NCI-H1930 (cell line): Measurements from ENCODE around the gene PCMTD2.
"Not testable (repeated sequence)": the region's sequence is repeated elsewhere in the genome, so short reads cannot be mapped to it uniquely, and the experiment has no call there.

ENCODE experiments used
- DNase-seq, 2 experiments: peaks; one replicate each; lab custom pipeline; 2025; lab: John Stamatoyannopoulos, UW

Gene PCMTD2

GRCh38 chr20:64224351-64225170, 31.0 kb upstream of the PCMTD2 start:
- DNase-seq, result no peak

DNA sequence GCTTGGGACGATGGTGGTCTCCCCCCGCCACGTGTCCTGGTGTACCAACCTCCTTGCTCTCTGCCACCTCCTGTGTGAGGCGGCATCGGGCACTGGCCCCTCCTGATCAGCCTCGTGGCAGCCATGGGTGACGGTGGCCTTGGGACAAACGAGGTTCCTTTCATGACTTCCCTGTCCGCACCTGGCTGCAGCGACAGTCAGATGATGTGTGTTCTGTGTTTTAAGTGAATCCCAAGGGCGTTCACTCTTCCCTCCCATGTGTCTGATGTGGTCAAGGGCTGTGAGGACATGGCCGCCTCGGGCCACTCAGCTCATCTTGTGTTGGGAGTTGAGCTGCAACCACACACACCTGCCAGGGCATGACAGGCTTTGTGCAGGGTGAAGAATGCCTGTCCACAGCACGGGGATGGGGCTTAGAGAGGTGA, 30.4 kb upstream of the PCMTD2 start:
- DNase-seq, result no peak

DNA sequence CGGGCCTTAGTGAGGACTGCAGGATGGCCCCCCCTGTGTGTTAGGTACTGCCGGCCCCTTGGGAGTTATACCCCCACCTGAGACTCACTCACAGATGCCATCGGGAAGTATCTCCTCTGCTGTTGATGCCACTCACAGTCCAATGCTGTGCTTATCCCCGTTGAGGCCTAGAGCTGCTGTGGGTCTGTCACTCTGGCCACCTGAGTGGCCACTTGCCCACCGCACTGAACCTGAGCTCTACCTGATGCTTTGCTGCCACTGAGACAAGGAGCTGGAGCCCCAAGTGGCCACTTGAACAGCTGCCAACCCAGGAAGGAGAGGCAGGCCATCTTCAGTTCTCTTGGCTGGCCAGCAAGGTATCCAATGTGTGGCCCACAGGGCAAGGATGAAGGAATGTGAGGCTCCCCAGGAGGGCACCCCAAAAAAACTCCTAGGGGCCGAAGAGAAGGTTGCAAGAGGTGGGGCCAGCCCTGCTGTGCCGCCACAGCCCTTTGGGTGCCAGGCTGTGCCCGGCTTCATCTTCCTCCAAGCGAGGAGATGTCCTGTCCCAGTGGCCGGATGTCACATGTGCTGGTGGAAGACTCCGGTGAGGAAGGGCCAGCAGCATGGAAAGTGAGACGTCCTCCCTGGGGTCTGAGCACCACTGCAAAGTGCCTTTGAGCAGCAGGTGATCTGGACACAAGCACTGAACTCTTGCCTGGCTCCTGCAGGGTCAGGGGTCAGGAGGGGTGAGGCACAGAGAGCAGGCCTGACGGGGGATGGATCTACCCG, 29.5 kb upstream of the PCMTD2 start:
- DNase-seq, result no peak

DNA sequence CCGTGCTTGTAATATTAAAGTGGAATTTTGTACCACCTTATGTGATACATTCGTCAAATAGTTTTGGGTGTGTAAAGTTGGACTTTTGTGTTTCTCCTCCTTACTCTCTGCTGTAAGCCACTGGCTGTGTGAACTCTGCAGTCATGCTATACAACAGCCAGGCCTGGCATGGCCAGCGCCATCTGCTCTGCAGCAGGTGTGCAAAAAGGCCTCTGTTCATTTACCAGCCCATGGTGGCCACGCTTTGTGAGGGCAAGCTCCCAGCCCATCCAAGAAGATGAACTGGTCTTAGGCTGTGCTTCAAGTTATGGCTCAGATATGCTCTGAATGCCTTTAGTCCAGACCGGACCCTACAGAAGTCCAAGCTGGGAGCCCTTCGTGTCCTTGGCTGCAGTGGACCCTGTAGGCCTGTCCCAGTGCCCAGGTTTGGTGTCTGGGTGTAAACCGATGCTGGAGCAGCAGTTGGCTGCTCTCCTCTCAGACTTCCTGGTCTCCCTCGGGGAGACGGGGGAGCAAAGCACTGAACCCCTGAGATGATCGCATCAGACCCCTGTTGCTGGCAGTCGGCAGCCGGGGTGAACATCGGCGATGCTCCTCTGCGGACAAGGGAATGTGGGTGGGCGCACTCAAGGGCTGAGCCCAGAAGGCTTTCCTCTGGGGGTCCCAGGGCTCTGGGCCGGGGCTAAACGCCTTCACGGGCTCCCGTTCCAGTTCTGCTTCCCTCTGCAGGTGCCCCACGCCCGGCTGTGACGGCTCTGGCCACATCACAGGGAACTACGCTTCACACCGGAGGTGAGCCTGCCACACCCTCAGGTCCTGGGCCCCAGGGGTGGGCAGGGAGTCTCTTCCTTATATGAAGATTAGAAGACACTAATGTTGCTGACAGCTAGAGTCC, 28.6 kb upstream of the PCMTD2 start:
- DNase-seq, result no peak

- no peak for DNase-seq
Measured at GRCh38 chr20:64228086-64228653, 27.4 kb upstream of the PCMTD2 start.

DNA sequence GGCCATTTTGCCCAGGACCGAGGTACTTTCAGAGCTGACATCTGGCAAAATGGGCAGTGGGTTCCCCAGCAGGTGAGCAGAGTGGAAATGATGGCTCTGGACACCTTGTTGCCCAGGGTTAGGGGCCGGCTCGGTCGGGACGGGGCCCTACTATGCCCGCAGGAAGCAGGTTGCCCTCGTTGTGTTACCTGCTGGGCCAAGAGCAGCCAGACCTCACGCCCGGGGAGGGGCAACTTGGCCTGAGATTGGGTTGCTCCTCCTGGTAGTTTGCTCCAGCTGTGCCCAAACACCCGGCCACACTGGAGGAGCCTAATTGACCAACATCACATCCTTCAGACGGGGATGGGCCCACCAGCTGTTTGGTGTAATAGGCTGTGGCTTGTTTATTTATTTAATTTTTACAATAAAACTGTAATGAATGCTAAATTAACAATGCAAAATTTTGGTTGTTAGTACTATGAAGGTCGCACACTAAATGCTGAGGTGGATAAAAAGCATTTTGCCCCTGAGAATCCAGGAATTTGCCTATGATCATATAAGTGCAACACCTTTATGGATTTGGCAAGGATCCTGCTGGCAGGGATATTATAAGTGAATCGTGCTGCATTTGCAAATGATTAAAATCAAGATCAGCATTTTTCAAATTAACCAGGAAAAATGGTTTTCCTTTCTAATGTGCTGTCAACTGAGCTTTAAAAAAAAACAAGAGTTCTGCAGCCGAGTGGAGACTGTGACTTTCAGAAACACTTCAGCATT, 26.6 kb upstream of the PCMTD2 start:
- DNase-seq, result no peak

- DNase-seq, result no peak
Measured at GRCh38 chr20:64229507-64230061, 26.0 kb upstream of the PCMTD2 start.

- DNase-seq, result no peak
Measured at GRCh38 chr20:64230461-64231145, 24.9 kb upstream of the PCMTD2 start.

DNA sequence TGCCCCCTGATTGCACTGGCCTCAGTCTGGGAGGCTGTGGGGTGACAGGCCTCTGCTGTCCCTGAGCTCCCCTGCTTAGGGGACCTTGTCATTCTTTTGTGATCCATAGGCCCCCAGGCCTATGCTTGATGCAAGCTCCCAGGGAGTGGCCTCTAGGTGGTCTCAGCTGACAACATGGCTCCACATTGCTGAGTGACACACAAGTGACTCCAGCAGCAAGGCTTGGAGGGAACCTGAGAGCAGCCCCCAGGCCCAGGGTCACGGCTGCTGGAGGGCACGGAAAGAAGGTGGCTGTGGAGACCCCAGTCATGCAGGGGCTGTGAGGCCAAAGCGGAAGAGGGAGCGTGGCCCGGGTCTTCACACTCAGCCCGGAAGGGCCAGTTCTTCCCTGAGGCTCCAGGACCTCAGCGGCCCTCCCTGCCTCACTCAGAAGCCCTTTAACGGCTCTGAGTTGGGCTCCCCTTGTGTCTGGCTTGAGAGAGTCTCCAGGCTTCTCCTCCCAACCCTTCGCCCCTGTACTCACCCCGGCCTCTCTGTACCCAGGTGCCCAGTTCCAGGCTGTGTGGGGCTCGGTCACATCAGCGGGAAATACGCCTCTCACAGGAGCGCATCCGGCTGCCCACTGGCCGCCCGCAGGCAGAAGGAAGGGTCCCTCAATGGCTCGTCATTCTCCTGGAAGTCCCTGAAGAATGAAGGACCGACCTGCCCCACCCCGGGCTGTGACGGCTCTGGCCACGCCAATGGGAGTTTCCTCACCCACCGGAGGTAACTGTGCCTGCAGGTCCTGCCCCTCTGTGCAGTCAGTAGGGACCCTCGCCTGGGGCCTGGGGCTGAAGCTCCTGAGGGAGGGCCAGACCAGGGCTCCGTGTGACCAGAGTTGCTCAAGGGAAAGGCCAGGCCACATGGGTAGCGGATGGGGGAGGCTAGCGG, 23.7 kb upstream of the PCMTD2 start:
- DNase-seq, result no peak

GRCh38 chr20:64232794-64233193, 22.8 kb upstream of the PCMTD2 start:
- DNase-seq, result no peak

GRCh38 chr20:64233725-64234124, 21.8 kb upstream of the PCMTD2 start:
- DNase-seq, result no peak

DNA sequence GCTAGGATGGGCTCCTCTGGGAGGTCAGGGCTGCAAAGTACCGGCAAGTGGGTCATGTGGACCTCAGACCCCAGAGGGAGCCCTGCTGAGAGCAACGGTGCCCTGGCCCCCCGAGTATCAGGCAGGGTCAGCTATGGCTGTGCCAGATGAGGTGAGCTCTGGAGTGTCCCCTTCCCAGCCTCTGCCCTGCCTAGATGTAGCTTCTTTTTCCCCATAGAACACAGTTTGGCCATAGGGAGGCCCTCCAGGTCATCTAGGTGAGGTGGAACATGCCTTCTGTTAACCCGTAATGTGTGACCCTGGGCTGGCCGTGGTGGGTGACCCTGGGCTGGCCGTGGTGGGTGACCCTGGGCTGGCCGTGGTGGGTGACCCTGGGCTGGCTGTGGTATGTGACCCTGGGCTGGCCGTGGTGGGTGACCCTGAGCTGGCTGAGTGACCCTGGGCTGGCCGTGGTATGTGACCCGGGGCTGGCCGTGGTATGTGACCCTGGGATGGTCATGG, 21.2 kb upstream of the PCMTD2 start:
- DNase-seq, result no peak

DNA sequence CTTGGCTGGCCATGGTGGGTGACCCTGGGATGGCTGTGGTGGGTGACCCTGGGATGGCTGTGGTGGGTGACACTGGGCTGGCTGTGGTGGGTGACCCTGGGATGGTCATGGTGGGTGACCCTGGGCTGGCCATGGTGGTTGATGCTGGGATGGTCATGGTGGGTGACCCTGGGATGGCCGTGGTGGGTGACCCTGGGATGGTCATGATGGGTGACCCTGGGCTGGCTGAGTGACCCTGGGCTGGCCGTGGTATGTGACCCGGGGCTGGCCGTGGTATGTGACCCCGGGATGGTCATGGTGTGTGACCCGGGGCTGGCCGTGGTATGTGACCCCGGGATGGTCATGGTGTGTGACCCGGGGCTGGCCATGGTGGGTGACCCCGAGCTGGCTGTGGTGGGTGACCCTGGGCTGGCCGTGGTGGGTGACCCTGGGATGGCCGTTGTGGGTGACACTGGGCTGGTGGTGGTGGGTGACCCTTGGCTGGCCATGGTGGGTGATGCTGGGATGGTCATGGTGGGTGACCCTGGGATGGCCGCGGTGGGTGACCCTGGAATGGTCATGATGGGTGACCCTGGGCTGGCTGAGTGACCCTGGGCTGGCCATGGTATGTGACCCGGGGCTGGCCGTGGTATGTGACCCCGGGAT, 20.5 kb upstream of the PCMTD2 start:
- DNase-seq, result not testable (repeated sequence)

DNA sequence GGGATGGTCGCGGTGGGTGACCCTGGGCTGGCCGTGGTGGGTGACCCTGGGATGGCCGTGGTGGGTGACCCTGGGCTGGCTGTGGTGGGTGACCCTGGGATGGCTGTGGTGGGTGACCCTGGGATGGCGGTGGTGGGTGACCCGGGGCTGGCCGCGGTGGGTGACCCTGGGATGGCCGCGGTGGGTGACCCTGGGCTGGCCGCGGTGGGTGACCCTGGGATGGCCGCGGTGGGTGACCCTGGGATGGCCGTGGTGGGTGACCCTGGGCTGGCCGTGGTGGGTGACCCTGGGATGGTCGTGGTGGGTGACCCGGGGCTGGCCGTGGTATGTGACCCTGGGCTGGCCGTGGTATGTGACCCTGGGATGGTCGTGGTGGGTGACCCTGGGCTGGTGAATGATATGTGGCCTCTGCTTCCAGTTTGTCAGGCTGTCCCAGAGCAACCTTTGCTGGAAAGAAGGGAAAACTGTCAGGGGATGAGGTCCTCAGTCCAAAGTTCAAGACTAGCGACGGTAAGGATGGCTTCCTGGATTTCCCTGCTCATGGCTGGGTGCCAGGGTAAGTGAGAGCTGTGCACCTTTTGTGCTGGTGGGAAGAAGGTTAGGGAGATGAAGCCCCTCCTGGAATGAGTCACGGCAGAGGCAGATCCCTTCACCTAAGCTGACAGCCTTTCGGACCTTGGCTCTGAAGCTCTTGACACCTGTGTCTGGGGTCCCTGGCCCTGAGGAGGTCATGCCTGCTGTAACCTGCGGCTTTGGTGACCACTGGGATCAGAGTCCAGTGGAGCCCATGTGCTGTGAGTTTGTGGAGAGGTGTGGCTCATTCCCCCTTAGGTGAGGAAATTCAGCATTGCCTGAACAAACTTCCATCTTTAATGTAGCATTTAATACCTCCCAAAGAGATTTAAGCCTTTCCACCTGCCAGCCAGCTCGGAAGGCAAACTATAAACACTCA, 19.1 kb upstream of the PCMTD2 start:
- DNase-seq, result no peak

DNA sequence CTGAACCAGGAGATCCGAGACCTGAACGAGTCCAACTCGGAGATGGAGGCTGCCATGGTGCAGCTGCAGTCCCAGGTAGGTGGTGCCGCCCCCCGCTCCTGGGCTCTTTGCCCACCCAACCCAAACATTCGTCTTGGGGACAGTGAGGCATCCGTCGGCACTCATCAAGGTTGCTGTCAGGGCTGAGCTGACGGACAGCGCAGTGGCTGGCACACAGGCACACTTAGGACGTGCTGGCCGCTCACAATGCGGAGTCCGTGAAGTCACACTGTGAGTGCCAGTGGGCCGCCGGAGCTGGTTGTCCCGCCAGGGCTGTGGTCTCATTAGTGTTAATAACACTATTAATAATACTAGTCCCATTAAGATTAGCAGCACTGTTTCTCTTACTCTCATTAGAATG, 18.2 kb upstream of the PCMTD2 start:
- DNase-seq, result no peak

DNA sequence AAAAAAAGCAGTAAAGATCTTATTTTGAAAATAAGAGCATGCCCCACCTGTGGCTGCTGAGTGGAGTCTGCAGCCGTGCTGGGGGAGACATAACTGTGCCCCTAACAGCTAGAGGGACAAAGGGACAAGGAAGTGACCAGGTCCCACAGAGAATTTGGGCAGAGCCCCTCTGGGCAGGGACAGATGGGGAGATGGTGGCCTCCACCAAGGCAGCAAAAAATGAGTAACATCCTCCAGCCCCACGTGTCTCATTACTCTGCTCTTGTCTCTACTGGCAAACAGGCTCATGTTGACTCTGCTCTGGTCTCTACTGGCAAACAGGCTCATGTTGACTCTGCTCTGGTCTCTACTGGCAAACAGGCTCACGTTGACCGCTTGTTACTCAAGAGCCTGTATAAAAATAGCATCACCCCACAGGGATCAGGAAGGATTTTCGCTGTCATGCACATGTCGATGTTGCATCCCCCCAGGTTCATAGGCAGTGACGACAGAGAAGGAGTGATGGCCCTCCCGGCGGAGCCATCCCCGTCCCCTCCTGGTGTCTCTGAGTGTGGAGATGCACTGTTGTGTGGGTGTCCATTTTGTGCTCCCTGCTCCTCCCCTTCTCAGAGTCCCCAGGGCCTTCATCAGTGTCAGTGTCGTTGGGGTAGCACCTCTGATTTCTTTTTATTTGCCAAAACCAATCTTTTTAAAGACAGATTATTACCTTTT, 17.3 kb upstream of the PCMTD2 start:
- no peak for DNase-seq
